Gastrocnemius medialis (tissue), 4 donors: ENCODE measurements around the gene SYMPK.

Experiments
- CTCF ChIP-seq, 5 experiments: fragments of 450-650 bp in 3 of 5; fragments of 200-600 bp in 2 of 5; sonication (generic) in 2 of 5; IDR thresholded peaks in 4 of 5; conservative IDR thresholded peaks in 1 of 5; 1 replicate in 4 of 5; 2 replicates in 1 of 5; pipeline ENCODE4 v1.5.1; 2016 to 2019; ENCODE audit warnings: antibody characterized with exemption in 5 of 5, mild to moderate bottlenecking in 3 of 5, moderate library complexity in 3 of 5
- POLR2A ChIP-seq, 2 donors: fragments of 450-650 bp; IDR thresholded peaks; one replicate each; pipeline ENCODE4 v1.6.1; 2017; ENCODE audit warnings: antibody characterized with exemption in 2 of 2, mild to moderate bottlenecking in 2 of 2, moderate library complexity in 2 of 2

GRCh38 chr19:45790942-45791341 is 72.0 kb downstream of the SYMPK start:
- TF ChIP-seq CTCF (IDR thresholded peaks at IDR 0.05 in 4 of 5, conservative IDR thresholded peaks at IDR 0.05 in 1 of 5) (no peak), POLR2A (IDR thresholded peaks at IDR 0.05) (no peak)
